ENCODE measurements around the gene ZNF609.

The ZNF609 gene

DNA sequence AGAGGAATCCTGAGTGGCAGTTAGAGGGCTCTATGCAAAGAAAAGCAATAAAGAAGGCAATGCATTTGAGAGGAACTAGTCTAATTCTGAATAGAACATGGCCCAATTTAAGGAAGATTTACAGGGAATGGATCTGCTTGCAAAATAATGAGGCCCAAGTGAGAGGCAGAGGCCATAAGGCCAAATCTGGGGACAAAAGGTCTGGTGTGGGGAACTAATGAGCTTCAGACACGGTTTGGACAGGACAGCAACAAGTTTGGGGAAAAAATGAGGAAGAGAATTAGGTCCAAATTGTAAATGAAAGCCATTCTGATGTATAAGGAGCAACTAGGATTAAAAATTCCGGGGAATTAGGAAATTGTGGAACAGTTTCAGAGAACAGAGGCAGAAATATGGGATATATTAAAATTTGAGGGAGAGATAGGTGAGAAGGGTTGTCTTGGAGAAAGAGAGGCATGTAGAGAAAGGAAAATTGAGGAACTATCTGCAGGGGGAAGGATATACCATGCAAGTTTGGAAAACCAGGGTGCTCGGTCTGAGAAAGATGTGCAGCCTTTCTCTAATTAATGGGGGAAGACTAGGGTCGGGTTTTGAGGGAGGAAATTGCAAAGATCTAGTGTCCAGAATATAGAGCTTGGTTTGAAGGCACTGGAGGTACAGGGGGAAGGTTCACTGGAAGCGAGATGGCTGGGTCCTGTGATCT, 241.3 kb downstream of the ZNF609 start:
- TF ChIP-seq, protein P1, sequence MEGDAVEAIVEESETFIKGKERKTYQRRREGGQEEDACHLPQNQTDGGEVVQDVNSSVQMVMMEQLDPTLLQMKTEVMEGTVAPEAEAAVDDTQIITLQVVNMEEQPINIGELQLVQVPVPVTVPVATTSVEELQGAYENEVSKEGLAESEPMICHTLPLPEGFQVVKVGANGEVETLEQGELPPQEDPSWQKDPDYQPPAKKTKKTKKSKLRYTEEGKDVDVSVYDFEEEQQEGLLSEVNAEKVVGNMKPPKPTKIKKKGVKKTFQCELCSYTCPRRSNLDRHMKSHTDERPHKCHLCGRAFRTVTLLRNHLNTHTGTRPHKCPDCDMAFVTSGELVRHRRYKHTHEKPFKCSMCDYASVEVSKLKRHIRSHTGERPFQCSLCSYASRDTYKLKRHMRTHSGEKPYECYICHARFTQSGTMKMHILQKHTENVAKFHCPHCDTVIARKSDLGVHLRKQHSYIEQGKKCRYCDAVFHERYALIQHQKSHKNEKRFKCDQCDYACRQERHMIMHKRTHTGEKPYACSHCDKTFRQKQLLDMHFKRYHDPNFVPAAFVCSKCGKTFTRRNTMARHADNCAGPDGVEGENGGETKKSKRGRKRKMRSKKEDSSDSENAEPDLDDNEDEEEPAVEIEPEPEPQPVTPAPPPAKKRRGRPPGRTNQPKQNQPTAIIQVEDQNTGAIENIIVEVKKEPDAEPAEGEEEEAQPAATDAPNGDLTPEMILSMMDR (IDR thresholded peaks at IDR 0.05; ENCODE audit: low read depth, low read length, missing control alignments) = no peak
- peak overlapping the region; percentile 76 for H3K4me3 ChIP-seq (replicated peaks; ENCODE audit: low read depth, low read length)
- DNase-seq (ENCODE audit: extremely low read depth, low read depth) = no peak

DNA sequence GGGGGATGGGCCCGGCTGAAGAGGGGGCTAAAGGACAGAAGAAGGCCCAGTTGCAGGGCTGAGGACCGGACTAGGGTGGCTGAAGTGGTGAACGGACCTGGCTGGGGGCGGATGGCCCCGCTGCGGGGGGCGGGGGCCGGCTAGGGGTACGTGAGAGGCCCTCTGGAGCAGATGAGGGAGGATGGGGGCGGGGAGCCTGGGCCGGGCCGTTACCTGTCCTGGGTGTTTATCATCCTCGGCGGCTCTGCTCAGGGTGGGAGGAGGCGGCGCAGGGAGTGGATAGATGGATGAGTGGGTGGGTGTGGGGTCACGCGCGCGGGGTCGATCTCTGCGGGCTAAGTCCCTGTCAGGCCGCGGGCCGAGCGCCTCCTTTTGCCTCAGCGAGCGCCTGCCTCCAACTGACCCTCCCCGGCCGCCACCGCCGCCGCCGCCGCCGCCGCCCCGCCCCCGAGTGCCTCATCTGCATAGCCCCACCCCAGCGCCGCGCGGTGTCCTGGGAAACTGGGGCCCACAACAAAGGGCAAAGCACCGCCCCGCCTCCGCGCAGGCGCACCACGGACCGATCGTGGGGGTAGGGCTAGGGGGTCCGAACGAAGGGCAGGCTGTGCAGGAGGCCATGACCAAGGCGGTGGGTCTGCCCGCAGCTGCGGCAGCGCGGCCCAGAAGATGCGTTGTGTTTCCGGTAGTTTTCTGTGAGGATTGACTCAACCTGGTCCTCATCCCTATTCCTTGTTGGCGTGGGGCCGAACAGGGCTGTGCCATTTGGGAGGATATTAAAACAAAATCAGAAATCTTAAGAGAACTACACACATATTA, 242.6 kb downstream of the ZNF609 start:
- H3K4me3 ChIP-seq (replicated peaks; ENCODE audit: low read depth, low read length) = peak overlapping the region; percentile 76
- peak; percentile 59 for DNase-seq (ENCODE audit: extremely low read depth, low read depth)
- TF ChIP-seq, protein P1 (IDR thresholded peaks at IDR 0.05; ENCODE audit: low read depth, low read length, missing control alignments) = no peak

DNA sequence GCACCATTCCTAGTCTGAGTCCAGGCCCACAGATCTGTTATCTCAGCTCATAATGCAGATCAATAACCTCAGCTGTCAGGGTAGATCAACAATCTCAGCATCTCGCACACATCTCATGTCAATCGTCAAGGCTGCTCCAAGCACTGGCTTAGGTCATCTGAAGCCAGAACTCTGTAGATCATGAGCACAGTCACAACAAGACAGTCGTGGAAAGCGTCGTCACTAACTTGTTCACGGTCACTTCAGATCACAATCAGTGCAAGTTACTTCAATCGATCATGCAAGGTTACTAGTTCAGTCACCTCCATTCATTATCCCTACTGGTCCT, 243.2 kb downstream of the ZNF609 start:
- H3K4me3 ChIP-seq (replicated peaks; ENCODE audit: low read depth, low read length) = peak overlapping the region; percentile 76
- no peak for DNase-seq (ENCODE audit: extremely low read depth, low read depth)
- TF ChIP-seq, protein P1 (IDR thresholded peaks at IDR 0.05; ENCODE audit: low read depth, low read length, missing control alignments) = no peak

DNA sequence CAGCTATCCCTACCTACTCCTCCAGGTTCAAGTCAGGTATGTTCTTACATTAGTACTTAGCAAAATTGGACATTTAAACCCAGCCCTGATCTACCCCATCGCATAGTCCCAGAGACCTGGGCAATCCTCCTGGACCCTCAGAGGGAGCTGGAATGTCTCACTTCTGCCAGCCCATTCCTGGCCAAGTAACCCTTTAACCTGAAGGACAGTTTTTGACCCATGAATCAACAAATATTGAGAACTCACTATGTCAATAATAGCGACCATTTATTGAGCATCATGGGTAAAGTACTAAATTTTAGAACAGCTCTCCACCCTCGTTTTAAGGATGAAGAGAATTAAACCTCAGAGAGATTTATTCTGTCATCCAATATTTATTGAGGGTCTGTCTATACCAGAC, 244.6 kb downstream of the ZNF609 start:
- no peak overlapping the region for H3K4me3 ChIP-seq (replicated peaks; ENCODE audit: low read depth, low read length)
- no peak for DNase-seq (ENCODE audit: extremely low read depth, low read depth)
- TF ChIP-seq, protein P1 (IDR thresholded peaks at IDR 0.05; ENCODE audit: low read depth, low read length, missing control alignments) = no peak

DNA sequence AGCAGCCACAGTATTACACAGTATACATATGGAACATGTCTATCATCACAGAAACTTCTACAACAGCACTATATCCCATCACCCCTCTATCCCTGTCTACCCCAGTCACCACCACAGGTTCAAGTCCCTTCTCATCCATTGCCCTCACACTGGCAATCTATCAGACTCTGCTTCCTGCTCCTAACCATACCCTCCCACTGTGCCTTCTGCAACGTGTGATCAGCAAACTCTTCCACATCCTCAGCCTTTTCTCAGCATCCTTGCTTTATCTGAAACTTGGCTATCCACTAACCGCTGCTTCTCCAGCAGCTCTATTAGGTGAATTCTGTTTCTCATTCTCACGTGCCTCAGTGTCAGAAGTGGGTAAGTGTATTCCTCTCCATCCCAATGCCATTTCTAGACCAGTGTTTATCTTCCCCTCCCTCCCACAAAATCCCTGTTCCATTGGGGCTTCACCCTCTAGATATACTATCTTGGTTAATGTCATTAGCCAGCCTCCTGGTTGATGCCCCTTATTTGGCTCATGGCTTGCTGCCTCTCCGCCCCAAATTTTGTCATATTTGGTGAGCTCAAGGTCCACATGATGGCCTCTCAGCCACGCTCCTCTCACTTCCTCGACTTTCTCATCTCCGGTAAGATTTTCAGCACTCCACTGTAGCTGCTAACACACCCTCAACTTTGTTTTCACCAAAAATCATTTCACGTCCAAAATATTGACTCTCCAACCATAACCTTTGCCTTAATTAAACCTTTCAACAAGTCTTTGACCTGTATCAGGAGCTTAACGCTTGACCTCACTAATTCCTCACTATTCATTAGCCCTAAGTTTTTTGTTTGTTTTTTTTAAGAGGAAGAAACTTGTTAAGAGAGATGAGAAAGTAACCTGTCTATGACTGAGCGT, 245.9 kb downstream of the ZNF609 start:
- no peak for DNase-seq (ENCODE audit: extremely low read depth, low read depth)
- no peak overlapping the region for H3K4me3 ChIP-seq (replicated peaks; ENCODE audit: low read depth, low read length)
- TF ChIP-seq, protein P1 (IDR thresholded peaks at IDR 0.05; ENCODE audit: low read depth, low read length, missing control alignments) = no peak

DNA sequence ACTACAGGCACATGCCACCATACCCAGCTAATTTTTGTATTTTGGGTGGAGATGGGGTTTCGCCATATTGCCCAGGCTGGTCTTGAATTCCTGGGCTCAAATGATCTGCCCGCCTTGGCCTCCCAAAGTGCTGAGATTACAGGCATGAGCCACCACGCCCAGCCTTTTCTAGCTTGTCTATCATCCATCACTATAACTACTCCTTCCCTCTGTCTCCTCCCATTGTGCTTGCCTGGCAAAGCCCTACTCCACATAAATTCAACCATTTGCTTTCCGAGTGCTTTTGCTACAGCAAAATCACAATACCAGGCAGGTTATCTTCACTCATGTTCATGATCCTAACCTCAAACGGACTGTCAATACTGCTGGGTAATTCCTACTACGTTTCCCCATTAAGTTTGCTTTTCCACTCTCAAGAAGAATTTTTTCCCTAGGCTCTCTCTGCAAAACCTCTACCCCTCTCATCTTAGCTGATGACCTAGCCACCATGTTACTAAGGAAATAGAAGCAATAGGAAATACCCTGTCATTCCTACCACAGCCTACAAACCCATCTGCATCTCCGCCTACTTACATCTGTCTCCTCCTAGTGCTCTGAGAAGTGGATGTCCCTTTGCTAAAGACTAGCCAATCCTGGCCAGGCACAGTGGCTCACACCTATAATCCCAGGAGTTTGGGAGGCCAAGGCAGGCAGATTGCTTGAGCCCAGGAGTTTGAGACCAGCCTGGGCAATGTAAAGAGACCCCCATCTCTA, 250.5 kb downstream of the ZNF609 start:
- TF ChIP-seq, protein P1 (IDR thresholded peaks at IDR 0.05; ENCODE audit: low read depth, low read length, missing control alignments) = no peak
- H3K4me3 ChIP-seq (replicated peaks; ENCODE audit: low read depth, low read length) = no peak overlapping the region
- DNase-seq (ENCODE audit: extremely low read depth, low read depth) = no peak

Data from HFF-Myc (cell line).